Umbilical cord (tissue), 2 donors: ENCODE measurements around the gene CYB561. TPM values are rescaled to one million over a fixed set of nuclear protein-coding genes. Genes with fewer than 3 reads are reported as not detected.

Experiments used
- DNase-seq: peaks from one replicate; pipeline ENCODE4 v3.0.0-alpha.2; 2015; ENCODE audit warnings: low spot score
- total RNA-seq: library from RNA; depleted of rRNA; stranded (reverse); fragments of >200 nt; gene quantifications from one replicate; pipeline ENCODE4 v1.2.3, GENCODE V29; 2014; ENCODE audit warnings: low replicate concordance; ENCODE audit not compliant: insufficient read depth

Gene CYB561
- total RNA-seq, 1 donor from 2014 or later: 42.1 TPM

DNA sequence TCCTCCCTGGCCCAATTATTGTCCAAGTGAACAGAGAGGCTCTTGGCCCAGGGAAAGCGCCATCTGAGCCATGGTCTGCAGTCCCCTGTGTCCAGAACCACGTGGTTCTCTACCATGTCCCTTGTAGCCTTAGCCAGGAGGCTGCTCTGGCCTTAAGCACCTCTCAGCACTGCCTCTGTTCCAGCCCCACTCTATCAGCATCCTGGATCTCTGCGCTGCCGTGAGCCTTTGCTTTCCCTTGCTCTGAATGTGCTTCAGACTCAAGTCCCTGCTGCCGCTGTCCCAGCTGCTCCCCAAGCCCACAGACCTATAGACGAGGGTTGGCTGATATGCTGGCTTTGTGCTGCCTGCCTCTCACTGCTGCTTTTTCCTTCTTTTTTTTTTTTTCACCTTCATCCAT is 33.9 kb downstream of the CYB561 start:
- DNase-seq: no peak

- no peak for DNase-seq
Measured at GRCh38 chr17:63407741-63408330, 38.3 kb downstream of the CYB561 start.

DNA sequence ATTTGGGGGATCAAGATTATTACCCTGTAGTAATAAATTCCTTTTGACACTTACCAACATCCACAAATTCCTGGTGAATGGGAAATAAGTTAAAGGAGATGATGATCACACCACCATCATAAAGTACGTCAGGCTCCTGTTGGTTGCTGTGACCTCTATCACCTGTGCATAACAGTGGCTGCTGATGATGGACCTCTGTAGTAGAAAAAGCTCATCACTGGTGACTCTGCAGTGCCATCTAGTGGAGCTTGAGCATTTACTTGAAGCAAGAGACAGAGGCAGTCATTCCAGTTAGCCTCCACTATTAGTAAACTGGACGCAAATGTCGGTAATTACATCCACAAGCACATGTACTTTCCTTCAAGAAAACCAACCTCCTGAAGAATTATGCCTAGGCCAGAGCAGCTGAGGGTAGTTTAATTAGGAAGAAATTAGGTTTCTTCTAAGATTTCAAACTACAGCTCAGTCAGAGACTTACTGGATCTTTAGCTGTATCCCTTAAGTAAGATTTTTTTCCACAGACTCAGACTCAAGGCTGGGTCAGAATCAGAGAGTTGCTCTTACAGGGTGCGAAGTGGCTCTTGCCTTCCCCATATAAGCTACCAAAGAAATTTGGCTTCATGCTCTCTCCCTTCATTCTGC is 39.3 kb downstream of the CYB561 start:
- peak; percentile 91 for DNase-seq

DNA sequence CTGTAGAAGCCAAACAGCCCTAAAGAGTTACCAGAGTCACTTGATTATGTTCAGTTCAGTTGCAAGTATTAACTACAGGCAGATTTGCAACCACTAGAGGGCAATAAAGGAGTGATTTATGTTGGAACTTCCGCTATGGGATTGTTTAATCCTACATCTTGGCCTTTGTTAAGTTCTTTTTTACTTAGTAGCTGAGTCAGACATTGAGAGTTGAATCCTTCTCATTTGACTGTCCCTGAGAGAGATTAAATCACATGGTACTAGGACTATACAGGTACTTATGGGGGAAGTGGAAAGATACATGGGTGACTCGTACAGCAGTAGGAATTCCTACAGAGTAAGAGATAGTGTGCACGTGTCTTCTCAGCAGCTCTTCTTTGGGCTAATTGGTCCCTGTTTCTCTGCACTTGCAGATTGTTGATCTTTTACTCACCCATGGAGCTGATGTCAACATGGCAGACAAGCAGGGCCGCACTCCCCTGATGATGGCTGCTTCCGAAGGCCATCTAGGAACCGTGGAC is 40.3 kb downstream of the CYB561 start:
- peak; percentile 49 for DNase-seq

GRCh38 chr17:63405020-63405419 is 41.1 kb downstream of the CYB561 start:
- DNase-seq: no peak

- no peak for DNase-seq
Measured at GRCh38 chr17:63402431-63403212, 43.5 kb downstream of the CYB561 start.

GRCh38 chr17:63399856-63400255 is 46.2 kb downstream of the CYB561 start:
- peak; percentile 89 for DNase-seq

GRCh38 chr17:63399316-63399715 is 46.8 kb downstream of the CYB561 start:
- DNase-seq: peak; percentile 45

- no peak for DNase-seq
Measured at GRCh38 chr17:63398680-63399079, 47.4 kb downstream of the CYB561 start.

GRCh38 chr17:63395075-63395805 is 50.9 kb downstream of the CYB561 start:
- DNase-seq: no peak

DNA sequence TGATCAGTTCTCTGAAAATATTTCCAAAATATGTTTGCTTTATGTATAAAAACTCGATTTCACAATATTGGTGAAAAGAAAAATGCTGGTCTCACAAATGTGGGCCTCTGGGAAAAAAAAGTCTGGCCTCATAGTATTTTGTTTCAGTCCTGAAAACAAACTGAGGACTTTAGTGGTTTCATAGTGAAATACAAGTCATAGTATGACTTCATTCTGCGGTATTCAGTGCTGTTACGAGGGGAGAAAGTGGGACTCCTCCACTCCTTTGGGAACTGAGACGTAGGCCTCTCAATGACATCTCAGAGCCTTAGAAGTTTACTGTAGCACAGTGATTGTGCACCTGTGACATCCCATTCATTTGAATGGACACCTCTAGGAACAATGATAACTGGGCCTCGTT is 56.0 kb downstream of the CYB561 start:
- no peak for DNase-seq

DNA sequence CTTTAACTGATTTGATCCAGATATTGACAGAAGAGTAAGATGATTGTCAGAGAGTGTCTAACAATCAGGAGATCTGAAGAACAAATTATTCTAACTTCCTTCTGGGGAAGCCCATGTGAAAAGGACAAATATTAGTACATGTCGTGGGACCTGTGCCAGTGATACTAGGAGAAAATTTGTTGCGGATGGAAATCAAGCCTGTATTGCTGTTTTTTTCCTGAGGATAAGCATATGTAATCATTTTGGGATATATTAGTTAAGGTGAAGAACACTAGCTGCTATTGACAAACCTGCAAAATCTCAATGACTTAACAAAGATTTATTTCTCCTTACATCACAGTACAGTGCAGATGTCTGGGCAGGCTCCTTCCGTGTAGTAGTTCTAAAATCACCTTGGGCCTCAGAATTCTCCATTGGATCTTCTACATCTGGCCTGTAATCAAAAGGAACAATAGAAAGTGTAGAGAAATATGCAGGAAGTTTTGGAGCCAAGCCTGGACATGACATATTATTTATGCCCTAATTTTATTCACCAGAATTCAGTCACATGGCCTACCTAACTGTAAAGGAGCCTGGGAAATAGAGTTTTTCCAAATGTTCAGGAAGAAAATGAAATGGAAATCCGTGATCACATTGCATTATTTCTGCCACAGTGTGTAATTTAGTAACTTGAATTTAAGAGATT is 58.3 kb downstream of the CYB561 start:
- DNase-seq: no peak

DNA sequence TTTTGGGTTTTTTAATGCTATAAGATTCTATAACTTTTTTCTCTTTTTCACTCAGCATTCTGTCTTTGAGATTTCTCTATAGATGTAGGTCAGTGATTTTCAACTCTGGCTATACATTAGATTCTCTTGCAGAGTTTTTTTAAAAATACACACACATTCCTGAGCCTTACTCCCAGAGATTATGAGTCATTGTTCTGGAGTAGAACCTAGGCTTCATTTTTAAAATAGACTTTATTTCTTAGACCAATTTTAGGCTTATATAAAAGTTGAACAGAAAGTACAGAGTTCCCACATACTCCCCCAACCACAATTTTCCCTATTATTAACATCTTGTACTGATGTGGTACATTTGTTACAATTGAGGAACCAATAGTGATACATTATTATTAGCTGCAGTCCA is 63.3 kb downstream of the CYB561 start:
- no peak for DNase-seq

Other genes with a start within 250 kb of the CYB561 start
- gene ACE, start 30.8 kb upstream of the CYB561 start, total RNA-seq: 4.8 TPM
- gene KCNH6, start 77.1 kb upstream of the CYB561 start, total RNA-seq: not detected
- 14.2 TPM for gene DCAF7, start 104.2 kb upstream of the CYB561 start, total RNA-seq
- gene TACO1, start 154.6 kb upstream of the CYB561 start, total RNA-seq: 9.4 TPM
- gene MAP3K3, start 176.1 kb upstream of the CYB561 start, total RNA-seq: 33.7 TPM